ENCODE results near the gene LCN9.

The LCN9 gene

GRCh38 chr9:135662758-135663450 is at the start of gene LCN9:
Gene LCN9, plus strand, starts transcription at chr9:135663309. Its CDS starts 13 bp downstream, at chr9:135663322.
- Histone ChIP-seq H3K27me3 (no peaks in the 10 kb centered on the region), H3K4me2 (no peak within 1 kb of the TSS), H3K4me3 (no peak within 1 kb of the TSS), H3K36me3 (no peaks in the 10 kb centered on the region), H3K27ac (no peak within 1 kb of the TSS), H3K4me1 (peaks cover 7% of the 10 kb centered on the region; the same call in 1 of the 2 replicates), H4K20me1 (no peaks in the 10 kb centered on the region), H3K9me3 (no peaks in the 10 kb centered on the region), H3K9ac (no peak within 1 kb of the TSS)
- TF ChIP-seq Cebpa-rat (IDR thresholded peaks at IDR 0.05): no peak

GRCh38 chr9:135613946-135614805 is 48.9 kb upstream of the LCN9 start:
- H3K27me3 ChIP-seq: no peaks in the 10 kb centered on the region
- H3K4me3 ChIP-seq: no peak overlapping the region
- H3K4me1 ChIP-seq: peaks cover 35% of the 10 kb centered on the region
- no peak for TF ChIP-seq Cebpa-rat (IDR thresholded peaks at IDR 0.05)
- no peaks in the 10 kb centered on the region for H3K9me3 ChIP-seq
- no peaks in the 10 kb centered on the region; the same call in 1 of the 2 replicates for H4K20me1 ChIP-seq
- no peaks in the 10 kb centered on the region for H3K36me3 ChIP-seq
- peak overlapping the region; percentile 72; the same call in 1 of the 2 replicates for H3K4me2 ChIP-seq
- no peak overlapping the region for H3K27ac ChIP-seq
- no peak overlapping the region for H3K9ac ChIP-seq

- TF ChIP-seq Cebpa-rat (IDR thresholded peaks at IDR 0.05): no peak
- H3K27ac ChIP-seq: no peak overlapping the region
- no peaks in the 10 kb centered on the region for H3K36me3 ChIP-seq
- no peak overlapping the region for H3K9ac ChIP-seq
- H3K9me3 ChIP-seq: no peaks in the 10 kb centered on the region
- peak overlapping the region; percentile 12; the same call in 1 of the 2 replicates for H3K4me2 ChIP-seq
- peaks cover 32% of the 10 kb centered on the region for H3K4me1 ChIP-seq
- H4K20me1 ChIP-seq: no peaks in the 10 kb centered on the region; the same call in 1 of the 2 replicates
- no peak overlapping the region for H3K4me3 ChIP-seq
- no peaks in the 10 kb centered on the region for H3K27me3 ChIP-seq
Observed at GRCh38 chr9:135614821-135615665, 48.1 kb upstream of the LCN9 start.

- TF ChIP-seq Cebpa-rat (IDR thresholded peaks at IDR 0.05): no peak
- no peaks in the 10 kb centered on the region for H3K9me3 ChIP-seq
- H3K4me3 ChIP-seq: no peak overlapping the region
- no peak overlapping the region for H3K27ac ChIP-seq
- H3K27me3 ChIP-seq: no peaks in the 10 kb centered on the region
- peak overlapping the region; percentile 12; the same call in 1 of the 2 replicates for H3K4me2 ChIP-seq
- H4K20me1 ChIP-seq: no peaks in the 10 kb centered on the region; the same call in 1 of the 2 replicates
- H3K9ac ChIP-seq: no peak overlapping the region
- peaks cover 32% of the 10 kb centered on the region for H3K4me1 ChIP-seq
- H3K36me3 ChIP-seq: no peaks in the 10 kb centered on the region
Observed at GRCh38 chr9:135615666-135616618, 47.2 kb upstream of the LCN9 start.

- no peaks in the 10 kb centered on the region for H3K27me3 ChIP-seq
- no peak overlapping the region for H3K4me3 ChIP-seq
- H3K36me3 ChIP-seq: no peaks in the 10 kb centered on the region
- no peak overlapping the region for H3K4me2 ChIP-seq
- H4K20me1 ChIP-seq: no peaks in the 10 kb centered on the region; the same call in 1 of the 2 replicates
- peaks cover 30% of the 10 kb centered on the region for H3K4me1 ChIP-seq
- no peak for TF ChIP-seq Cebpa-rat (IDR thresholded peaks at IDR 0.05)
- H3K9ac ChIP-seq: no peak overlapping the region
- no peaks in the 10 kb centered on the region for H3K9me3 ChIP-seq
- no peak overlapping the region for H3K27ac ChIP-seq
Observed at GRCh38 chr9:135616619-135617537, 46.2 kb upstream of the LCN9 start.

- no peak for TF ChIP-seq Cebpa-rat (IDR thresholded peaks at IDR 0.05)
- no peak overlapping the region for H3K4me3 ChIP-seq
- H3K9ac ChIP-seq: no peak overlapping the region
- no peaks in the 10 kb centered on the region for H3K36me3 ChIP-seq
- H4K20me1 ChIP-seq: no peaks in the 10 kb centered on the region; the same call in 1 of the 2 replicates
- no peaks in the 10 kb centered on the region for H3K27me3 ChIP-seq
- no peak overlapping the region for H3K4me2 ChIP-seq
- no peaks in the 10 kb centered on the region for H3K9me3 ChIP-seq
- H3K27ac ChIP-seq: no peak overlapping the region
- H3K4me1 ChIP-seq: peaks cover 23% of the 10 kb centered on the region
Observed at GRCh38 chr9:135617538-135617900, 45.6 kb upstream of the LCN9 start.

GRCh38 chr9:135617991-135618411 is 45.1 kb upstream of the LCN9 start:
- no peak overlapping the region for H3K4me3 ChIP-seq
- H3K27ac ChIP-seq: no peak overlapping the region
- H3K4me2 ChIP-seq: no peak overlapping the region
- no peaks in the 10 kb centered on the region for H3K27me3 ChIP-seq
- H3K9me3 ChIP-seq: no peaks in the 10 kb centered on the region
- H3K9ac ChIP-seq: no peak overlapping the region
- H3K4me1 ChIP-seq: peaks cover 19% of the 10 kb centered on the region
- no peak for TF ChIP-seq Cebpa-rat (IDR thresholded peaks at IDR 0.05)
- no peaks in the 10 kb centered on the region for H3K36me3 ChIP-seq
- no peaks in the 10 kb centered on the region; the same call in 1 of the 2 replicates for H4K20me1 ChIP-seq
